GM12891 (cell line): ENCODE data around the gene STAT3.

Experiments
- POLR2A ChIP-seq: IDR thresholded peaks from 2 replicates; pipeline ENCODE4 v1.6.1; 2011; ENCODE audit warnings: low read depth, low read length, control low read depth
- POLR2AphosphoS5 ChIP-seq: IDR thresholded peaks from 2 replicates; pipeline ENCODE4 v1.6.1; 2011; ENCODE audit warnings: low read depth, low read length, control low read depth

DNA sequence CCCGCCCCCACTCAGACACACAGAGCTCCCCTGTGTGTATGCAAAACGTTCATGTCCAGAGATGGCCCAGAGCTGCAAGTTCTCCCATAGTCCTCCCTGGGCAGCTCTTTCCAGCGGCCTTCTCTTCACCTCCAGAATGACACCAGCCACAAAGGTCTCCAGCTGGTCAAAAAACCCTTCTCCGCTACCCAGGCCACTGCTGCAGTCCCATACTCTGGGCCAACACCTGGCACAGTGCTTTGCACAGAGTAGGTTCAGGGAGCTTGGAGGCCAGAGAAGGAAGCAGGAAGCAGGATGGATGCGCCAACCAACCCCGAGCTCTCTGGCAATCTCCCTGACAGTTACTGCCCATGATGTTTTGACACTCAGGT, 110.9 kb downstream of the STAT3 start:
- no peak for TF ChIP-seq POLR2A
- no peak for TF ChIP-seq POLR2AphosphoS5
